SU-DHL-6 (cell line): Measurements from ENCODE around the gene OSTN.
"Not testable (repeated sequence)": the region's sequence is repeated elsewhere in the genome, so short reads cannot be mapped to it uniquely, and the experiment has no call there.

Experiments
- EZH2phosphoT487 ChIP-seq: fragments of 200-600 bp; sonication (generic), shearing (Covaris generic); conservative IDR thresholded peaks from 2 replicates; pipeline ENCODE4 v1.6.1; 2018; ENCODE audit warnings: mild to moderate bottlenecking, antibody characterized with exemption, low read length, moderate library complexity, mixed read lengths
- TF ChIP-seq, protein P1 (sequence below): fragments of 200-600 bp; sonication (generic); IDR thresholded peaks from one replicate; pipeline ENCODE4 v1.5.1; 2017; ENCODE audit warnings: antibody characterized with exemption, mild to moderate bottlenecking, low read length, moderate library complexity; ENCODE audit not compliant: insufficient read depth, poor library complexity, severe bottlenecking

DNA sequence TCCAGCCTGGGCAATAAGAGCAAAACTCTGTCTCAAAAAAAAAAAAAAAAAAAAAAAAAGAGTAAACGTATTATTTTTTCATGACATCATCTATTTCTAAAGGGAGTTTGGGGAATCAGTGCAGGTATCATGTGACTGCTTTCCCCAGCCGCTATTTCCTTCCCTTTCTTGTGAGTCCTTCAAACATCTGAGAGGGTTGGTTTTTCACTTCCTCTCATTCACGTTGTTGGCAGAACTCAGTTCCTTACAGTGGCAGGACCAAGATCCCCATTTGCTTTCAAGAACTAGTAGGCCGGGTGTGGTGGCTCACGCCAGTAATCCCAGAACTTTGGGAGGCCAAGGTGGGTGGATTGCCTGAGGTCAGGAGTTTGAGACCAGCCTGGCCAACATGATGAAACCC lies 47.0 kb downstream of the OSTN start:
- TF ChIP-seq, protein P1, sequence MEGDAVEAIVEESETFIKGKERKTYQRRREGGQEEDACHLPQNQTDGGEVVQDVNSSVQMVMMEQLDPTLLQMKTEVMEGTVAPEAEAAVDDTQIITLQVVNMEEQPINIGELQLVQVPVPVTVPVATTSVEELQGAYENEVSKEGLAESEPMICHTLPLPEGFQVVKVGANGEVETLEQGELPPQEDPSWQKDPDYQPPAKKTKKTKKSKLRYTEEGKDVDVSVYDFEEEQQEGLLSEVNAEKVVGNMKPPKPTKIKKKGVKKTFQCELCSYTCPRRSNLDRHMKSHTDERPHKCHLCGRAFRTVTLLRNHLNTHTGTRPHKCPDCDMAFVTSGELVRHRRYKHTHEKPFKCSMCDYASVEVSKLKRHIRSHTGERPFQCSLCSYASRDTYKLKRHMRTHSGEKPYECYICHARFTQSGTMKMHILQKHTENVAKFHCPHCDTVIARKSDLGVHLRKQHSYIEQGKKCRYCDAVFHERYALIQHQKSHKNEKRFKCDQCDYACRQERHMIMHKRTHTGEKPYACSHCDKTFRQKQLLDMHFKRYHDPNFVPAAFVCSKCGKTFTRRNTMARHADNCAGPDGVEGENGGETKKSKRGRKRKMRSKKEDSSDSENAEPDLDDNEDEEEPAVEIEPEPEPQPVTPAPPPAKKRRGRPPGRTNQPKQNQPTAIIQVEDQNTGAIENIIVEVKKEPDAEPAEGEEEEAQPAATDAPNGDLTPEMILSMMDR: not testable (repeated sequence)
- not testable (repeated sequence) for TF ChIP-seq EZH2phosphoT487
